NT2/D1 (cell line): Measurements from ENCODE around the gene OTOGL.

Source experiments
- YY1 ChIP-seq: IDR thresholded peaks from 2 replicates; pipeline ENCODE4 v1.6.1; 2011; ENCODE audit not compliant: insufficient read length, insufficient read depth
- ZNF274 ChIP-seq: IDR thresholded peaks from 2 replicates; pipeline ENCODE4 v1.6.1; 2011; ENCODE audit warnings: mild to moderate bottlenecking, low read depth, low read length

DNA sequence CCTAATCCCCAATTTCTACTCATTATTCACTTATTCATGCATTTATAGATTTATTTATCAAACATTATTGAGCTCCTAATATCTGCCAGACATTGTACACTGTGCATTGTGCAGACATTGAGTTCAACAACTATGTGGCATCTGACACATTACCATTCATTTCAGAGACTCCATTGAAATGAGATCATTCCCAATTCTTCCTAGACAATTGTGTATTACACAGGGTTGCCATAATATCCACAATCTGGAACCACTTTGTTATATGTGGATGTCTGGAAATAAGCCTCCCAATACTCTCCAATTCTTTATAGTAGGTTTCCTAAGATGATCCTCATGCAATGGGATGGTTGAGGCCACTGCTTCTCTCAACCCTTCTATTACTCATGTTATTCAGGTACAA lies 165.0 kb downstream of the OTOGL start:
- no peak for TF ChIP-seq YY1
- no peak for TF ChIP-seq ZNF274
